PC-3 (cell line): ENCODE measurements around the gene TBPL2. TPM values are rescaled to one million over a fixed set of nuclear protein-coding genes. Genes with fewer than 3 reads are reported as not detected.
"Not testable (repeated sequence)": the region's sequence is repeated elsewhere in the genome, so short reads cannot be mapped to it uniquely, and the experiment has no call there.

Source experiments
- ATAC-seq: fragments of 200-7000 bp; cut with Tn5 transposase; 2 replicates; pipeline ENCODE4 v1.9.1; 2020; ENCODE audit warnings: mild to moderate bottlenecking, moderate library complexity
- BruUV-seq: library from RNA; stranded (reverse); fragments of 400-500 nt; replicated peaks from 2 replicates; lab custom pipeline; 2021; lab: Mats Ljungman, UMichigan
- CTCF ChIA-PET: fragments of 300-600 bp; sonication (Branson Sonifier 250); formaldehyde crosslinking; loops from one replicate; lab custom pipeline; 2022; ENCODE audit warnings: antibody characterized with exemption; lab: Charles Lee
- POLR2A ChIA-PET: fragments of 300-600 bp; sonication (Branson Sonifier 250); formaldehyde crosslinking; loops from one replicate; lab custom pipeline; 2022; ENCODE audit warnings: antibody characterized with exemption; ENCODE audit not compliant: unreplicated experiment; lab: Charles Lee
- DNase-seq: peaks from one replicate; pipeline ENCODE4 v3.0.0-alpha.2; 2015
- H2AFZ ChIP-seq: fragments of 300-600 bp; sonication (generic); 2 replicates; pipeline ENCODE4 v1.6.0; 2016; ENCODE audit warnings: antibody characterized with exemption, low read length
- H3F3A ChIP-seq: fragments of 300-600 bp; sonication (generic); one replicate; pipeline ENCODE4 v1.6.0; 2017; ENCODE audit warnings: antibody characterized with exemption, low read length, control low read depth, mild to moderate bottlenecking; ENCODE audit not compliant: unreplicated experiment
- H3K27ac ChIP-seq: fragments of 300-600 bp; sonication (generic); 2 replicates; pipeline ENCODE4 v1.5.1; 2016; ENCODE audit warnings: mild to moderate bottlenecking, low read length
- H3K27me3 ChIP-seq: fragments of 300-600 bp; sonication (generic); 2 replicates; pipeline ENCODE4 v1.6.1; 2016; ENCODE audit warnings: low read length, mixed read lengths
- H3K36me3 ChIP-seq: fragments of 300-600 bp; sonication (generic); 2 replicates; pipeline ENCODE4 v1.6.1; 2016; ENCODE audit warnings: low read depth, mixed run types, low read length, mixed read lengths
- H3K4me1 ChIP-seq: fragments of 300-600 bp; sonication (generic); 2 replicates; pipeline ENCODE4 v1.5.1; 2016; ENCODE audit warnings: low read length; ENCODE audit not compliant: insufficient read depth
- H3K4me2 ChIP-seq: fragments of 300-600 bp; sonication (generic); 2 replicates; pipeline ENCODE4 v1.6.0; 2016; ENCODE audit warnings: low read length
- H3K4me3 ChIP-seq: fragments of 300-600 bp; sonication (generic); 2 replicates; pipeline ENCODE4 v1.5.1; 2016; ENCODE audit warnings: mild to moderate bottlenecking, low read length, mixed read lengths
- H3K79me2 ChIP-seq: fragments of 300-600 bp; sonication (generic); 2 replicates; pipeline ENCODE4 v1.6.1; 2017; ENCODE audit warnings: low read length, mixed read lengths
- H3K9ac ChIP-seq: fragments of 300-600 bp; sonication (generic); 2 replicates; pipeline ENCODE4 v1.6.0; 2016; ENCODE audit warnings: mild to moderate bottlenecking, low read length
- H3K9me2 ChIP-seq: fragments of 300-600 bp; sonication (generic); replicated peaks from 2 replicates; pipeline ENCODE4 v1.6.1; 2016; ENCODE audit warnings: mixed run types, low read length, mixed read lengths
- H3K9me3 ChIP-seq: fragments of 300-600 bp; sonication (generic); 2 replicates; pipeline ENCODE4 v1.6.1; 2016; ENCODE audit warnings: low read length, mixed read lengths
- H4K20me1 ChIP-seq: fragments of 300-600 bp; sonication (generic); 2 replicates; pipeline ENCODE4 v1.6.1; 2016; ENCODE audit warnings: low read length, mixed read lengths
- EZH2 ChIP-seq: fragments of 300-600 bp; sonication (generic); IDR thresholded peaks from one replicate; pipeline ENCODE4 v1.6.1; 2017; ENCODE audit warnings: antibody characterized with exemption, mild to moderate bottlenecking, low read length; ENCODE audit not compliant: unreplicated experiment
- EZH2phosphoT487 ChIP-seq: fragments of 300-600 bp; sonication (generic); IDR thresholded peaks from 2 replicates; pipeline ENCODE4 v1.6.1; 2018; ENCODE audit warnings: mild to moderate bottlenecking, antibody characterized with exemption, low read length, borderline replicate concordance
- intact Hi-C: fragments of 100-400 bp; cut with micrococcal nuclease; formaldehyde crosslinking; loops from 2 replicates; pipeline ENCODE4 v1.9.0; 2023
- total RNA-seq: library from RNA; depleted of rRNA; stranded (reverse); fragments of >200 nt; gene quantifications from 2 replicates; pipeline ENCODE4 v1.2.3, GENCODE V29; 2014
- TF ChIP-seq, protein P1 (sequence below): fragments of 300-600 bp; sonication (generic); conservative IDR thresholded peaks from 2 replicates; pipeline ENCODE4 v1.5.1; 2017; ENCODE audit warnings: antibody characterized with exemption, low read depth, mild to moderate bottlenecking, low read length

Gene TBPL2
- total RNA-seq, 1 experiment from 2014 or later = not detected

DNA sequence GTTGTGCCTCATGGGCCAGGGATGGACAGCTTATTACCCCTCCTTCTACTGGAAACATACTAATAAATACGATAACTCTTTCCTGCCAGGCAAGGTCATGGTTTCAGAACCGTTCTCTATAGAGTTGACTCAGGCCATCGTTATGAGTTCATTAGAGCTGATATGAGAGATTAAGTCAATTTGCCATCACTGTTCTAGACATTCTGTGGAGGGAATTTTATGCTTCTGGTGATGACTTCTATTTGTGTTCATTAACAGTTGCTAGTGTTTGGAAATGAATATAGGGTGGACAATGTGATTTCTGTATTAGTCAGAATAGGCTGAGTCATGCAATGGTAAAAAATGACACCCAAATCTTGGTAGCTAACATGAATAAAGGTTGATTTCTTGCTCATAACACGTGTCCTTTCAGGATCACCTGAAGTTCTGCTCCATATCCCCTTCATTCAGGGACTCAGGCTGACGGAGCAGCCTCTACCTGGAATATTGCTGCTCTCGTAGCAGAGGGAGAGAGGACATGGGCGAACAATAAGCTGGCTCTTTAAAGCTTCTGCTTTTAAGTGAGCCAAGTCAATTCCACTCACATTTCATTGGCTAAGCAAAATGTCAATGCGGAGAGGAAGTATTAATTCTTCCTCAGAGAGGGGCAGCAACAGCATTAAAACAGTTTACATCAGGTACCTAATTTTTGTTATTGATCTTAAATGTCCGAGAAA, 18.5 kb upstream of the TBPL2 start:
- ChIA-PET CTCF (interaction anchor here (0.5 to 1.1 kb wide), 5 partner anchors 11 to 238 kb away, joined by 4 to 5 read pairs (median 4); no protein-coding TSS in a partner anchor), POLR2A (interaction anchor here (1.0 kb wide), 1 partner anchor 118 kb away, joined by 3 read pairs; no protein-coding TSS in a partner anchor)
- H3F3A ChIP-seq = peaks cover 7% of the 10 kb centered on the region
- H3K9ac ChIP-seq = peak overlapping the region; percentile 6; the same call in 1 of the 2 replicates
- H3K4me2 ChIP-seq = peak overlapping the region; percentile 61
- H3K79me2 ChIP-seq = no peaks in the 10 kb centered on the region
- no peaks in the 10 kb centered on the region for H3K27me3 ChIP-seq
- peak overlapping the region; percentile 55 for H2AFZ ChIP-seq
- H3K9me3 ChIP-seq = no peaks in the 10 kb centered on the region
- H4K20me1 ChIP-seq = no peaks in the 10 kb centered on the region
- TF ChIP-seq EZH2 = no peak
- TF ChIP-seq, protein P1, sequence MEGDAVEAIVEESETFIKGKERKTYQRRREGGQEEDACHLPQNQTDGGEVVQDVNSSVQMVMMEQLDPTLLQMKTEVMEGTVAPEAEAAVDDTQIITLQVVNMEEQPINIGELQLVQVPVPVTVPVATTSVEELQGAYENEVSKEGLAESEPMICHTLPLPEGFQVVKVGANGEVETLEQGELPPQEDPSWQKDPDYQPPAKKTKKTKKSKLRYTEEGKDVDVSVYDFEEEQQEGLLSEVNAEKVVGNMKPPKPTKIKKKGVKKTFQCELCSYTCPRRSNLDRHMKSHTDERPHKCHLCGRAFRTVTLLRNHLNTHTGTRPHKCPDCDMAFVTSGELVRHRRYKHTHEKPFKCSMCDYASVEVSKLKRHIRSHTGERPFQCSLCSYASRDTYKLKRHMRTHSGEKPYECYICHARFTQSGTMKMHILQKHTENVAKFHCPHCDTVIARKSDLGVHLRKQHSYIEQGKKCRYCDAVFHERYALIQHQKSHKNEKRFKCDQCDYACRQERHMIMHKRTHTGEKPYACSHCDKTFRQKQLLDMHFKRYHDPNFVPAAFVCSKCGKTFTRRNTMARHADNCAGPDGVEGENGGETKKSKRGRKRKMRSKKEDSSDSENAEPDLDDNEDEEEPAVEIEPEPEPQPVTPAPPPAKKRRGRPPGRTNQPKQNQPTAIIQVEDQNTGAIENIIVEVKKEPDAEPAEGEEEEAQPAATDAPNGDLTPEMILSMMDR = no peak
- TF ChIP-seq EZH2phosphoT487 = no peak
- intact Hi-C loops = loop anchor here (1.0 kb wide), 1 partner anchor 11 kb away; no protein-coding TSS in a partner anchor
- BruUV-seq = no TSS peak
- H3K27ac ChIP-seq = peak overlapping the region; percentile 74
- no peaks in the 10 kb centered on the region for H3K9me2 ChIP-seq
- no peaks in the 10 kb centered on the region for H3K36me3 ChIP-seq
- ATAC-seq (peak; percentile 63), DNase-seq (peak; percentile 97)
- H3K4me3 ChIP-seq = peak overlapping the region; percentile 12
- peaks cover 49% of the 10 kb centered on the region for H3K4me1 ChIP-seq

DNA sequence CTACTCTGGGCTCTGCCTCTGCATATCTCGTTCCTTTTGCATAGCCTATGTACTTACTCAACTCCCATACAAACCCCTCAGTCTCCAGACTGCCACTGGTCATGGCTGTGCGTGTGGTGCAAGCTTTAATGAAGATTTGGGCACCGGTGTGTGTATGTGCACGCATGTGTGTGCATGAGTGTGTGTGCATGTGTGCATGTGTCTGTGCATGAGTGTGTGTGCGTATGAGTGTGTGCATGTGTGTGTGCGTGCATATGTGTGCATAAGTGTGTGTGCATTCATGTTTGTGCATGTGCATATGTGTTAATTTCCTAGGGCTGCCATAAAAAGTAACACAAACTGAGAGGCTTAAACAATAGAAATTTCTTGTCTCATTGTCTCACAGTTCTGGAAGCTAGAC, 17.1 kb upstream of the TBPL2 start:
- ATAC-seq = no peak
- Histone ChIP-seq H3K79me2 (no peaks in the 10 kb centered on the region), H3K4me2 (no peak overlapping the region), H3F3A (peaks cover 7% of the 10 kb centered on the region), H3K9ac (no peak overlapping the region), H3K36me3 (no peaks in the 10 kb centered on the region), H4K20me1 (no peaks in the 10 kb centered on the region), H3K27me3 (no peaks in the 10 kb centered on the region), H3K4me3 (no peak overlapping the region), H2AFZ (no peak overlapping the region), H3K27ac (no peak overlapping the region), H3K4me1 (peaks cover 50% of the 10 kb centered on the region), H3K9me2 (no peaks in the 10 kb centered on the region), H3K9me3 (no peaks in the 10 kb centered on the region)
- ChIA-PET CTCF (no interaction called here), POLR2A (no interaction called here)
- intact Hi-C loops = no loop called here
- DNase-seq = no peak
- BruUV-seq = no TSS peak
- TF ChIP-seq, protein P1 = no peak
- TF ChIP-seq EZH2phosphoT487 (no peak), EZH2 (no peak)

DNA sequence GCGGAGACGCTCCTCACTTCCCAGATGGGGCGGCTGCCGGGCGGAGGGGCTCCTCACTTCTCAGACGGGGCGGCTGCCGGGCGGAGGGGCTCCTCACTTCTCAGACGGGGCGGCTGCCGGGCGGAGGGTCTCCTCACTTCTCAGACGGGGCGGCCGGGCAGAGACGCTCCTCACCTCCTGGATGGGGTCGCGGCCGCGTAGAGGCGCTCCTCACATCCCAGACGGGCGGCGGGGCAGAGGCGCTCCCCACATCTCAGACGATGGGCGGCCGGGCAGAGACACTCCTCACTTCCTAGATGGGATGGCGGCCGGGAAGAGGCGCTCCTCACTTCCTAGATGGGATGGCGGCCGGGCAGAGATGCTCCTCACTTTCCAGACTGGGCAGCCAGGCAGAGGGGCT, 16.0 kb upstream of the TBPL2 start:
- H3K36me3 ChIP-seq, H3F3A ChIP-seq, H3K4me2 ChIP-seq, H3K27ac ChIP-seq, DNase-seq, intact Hi-C loops, ATAC-seq, H3K79me2 ChIP-seq, H3K27me3 ChIP-seq, CTCF ChIA-PET, BruUV-seq, H3K9ac ChIP-seq, H3K9me3 ChIP-seq, H3K4me3 ChIP-seq, H4K20me1 ChIP-seq, H2AFZ ChIP-seq, H3K9me2 ChIP-seq, POLR2A ChIA-PET: not testable (repeated sequence)
- peaks cover 57% of the 10 kb centered on the region for H3K4me1 ChIP-seq
